Activated naive CD8-positive, alpha-beta T cell treated with anti-CD3 and anti-CD28 coated beads, Interleukin-2, amount 50 U/mL, for 24 hours (primary cell): Measurements from ENCODE around the gene PAFAH1B1.

Experiments used
- ATAC-seq: fragments of 150-1000 bp; cut with Tn5 transposase; one replicate; pipeline ENCODE4 v1.10.0; 2021
- DNase-seq: peaks from one replicate; pipeline ENCODE4 v3.0.0; 2021
- H3K27ac Mint-ChIP-seq: one replicate; pipeline ENCODE4 v1.8.0; 2021; ENCODE audit warnings: mild to moderate bottlenecking, mixed read lengths
- H3K27me3 Mint-ChIP-seq: one replicate; pipeline ENCODE4 v1.8.0; 2021; ENCODE audit warnings: mixed read lengths
- H3K36me3 Mint-ChIP-seq: one replicate; pipeline ENCODE4 v1.8.0; 2021; ENCODE audit warnings: low read depth, mixed read lengths
- H3K4me1 Mint-ChIP-seq: one replicate; pipeline ENCODE4 v1.8.0; 2021; ENCODE audit warnings: mixed read lengths
- H3K4me3 Mint-ChIP-seq: one replicate; pipeline ENCODE4 v1.8.0; 2021; ENCODE audit warnings: mild to moderate bottlenecking, moderate library complexity, mixed read lengths
- H3K9me3 Mint-ChIP-seq: one replicate; pipeline ENCODE4 v1.8.0; 2021; ENCODE audit warnings: mixed read lengths

PAFAH1B1 gene

GRCh38 chr17:2718150-2718938 lies 124.9 kb downstream of the PAFAH1B1 start:
- Mint-ChIP-seq H3K9me3 (no peaks in the 10 kb centered on the region), H3K27ac (no peak overlapping the region), H3K27me3 (peaks cover 8% of the 10 kb centered on the region), H3K4me3 (no peak overlapping the region), H3K36me3 (no peaks in the 10 kb centered on the region), H3K4me1 (peaks cover 12% of the 10 kb centered on the region)
- no peak for DNase-seq
- no peak for ATAC-seq

GRCh38 chr17:2719861-2720260 lies 126.4 kb downstream of the PAFAH1B1 start:
- Mint-ChIP-seq H3K27me3 (peaks cover 12% of the 10 kb centered on the region), H3K4me3 (no peak overlapping the region), H3K9me3 (no peaks in the 10 kb centered on the region), H3K27ac (no peak overlapping the region), H3K4me1 (peaks cover 11% of the 10 kb centered on the region), H3K36me3 (no peaks in the 10 kb centered on the region)
- ATAC-seq = no peak
- no peak for DNase-seq

- H3K9me3 Mint-ChIP-seq = no peaks in the 10 kb centered on the region
- H3K36me3 Mint-ChIP-seq = no peaks in the 10 kb centered on the region
- H3K4me3 Mint-ChIP-seq = no peak overlapping the region
- peaks cover 19% of the 10 kb centered on the region for H3K27me3 Mint-ChIP-seq
- peaks cover 13% of the 10 kb centered on the region for H3K4me1 Mint-ChIP-seq
- H3K27ac Mint-ChIP-seq = no peak overlapping the region
- ATAC-seq = peak; percentile 47
- DNase-seq = no peak
Observed at GRCh38 chr17:2721603-2722002, 128.1 kb downstream of the PAFAH1B1 start.

GRCh38 chr17:2722611-2723010 lies 129.2 kb downstream of the PAFAH1B1 start:
- ATAC-seq = no peak
- H3K36me3 Mint-ChIP-seq = no peaks in the 10 kb centered on the region
- no peaks in the 10 kb centered on the region for H3K9me3 Mint-ChIP-seq
- no peak overlapping the region for H3K4me3 Mint-ChIP-seq
- H3K27ac Mint-ChIP-seq = no peak overlapping the region
- H3K27me3 Mint-ChIP-seq = peaks cover 28% of the 10 kb centered on the region
- no peak for DNase-seq
- peaks cover 13% of the 10 kb centered on the region for H3K4me1 Mint-ChIP-seq

- H3K36me3 Mint-ChIP-seq = no peaks in the 10 kb centered on the region
- no peaks in the 10 kb centered on the region for H3K9me3 Mint-ChIP-seq
- H3K4me3 Mint-ChIP-seq = no peak overlapping the region
- DNase-seq = no peak
- ATAC-seq = no peak
- no peak overlapping the region for H3K27ac Mint-ChIP-seq
- H3K4me1 Mint-ChIP-seq = peaks cover 13% of the 10 kb centered on the region
- H3K27me3 Mint-ChIP-seq = peaks cover 33% of the 10 kb centered on the region
Observed at GRCh38 chr17:2723505-2723996, 130.1 kb downstream of the PAFAH1B1 start.

GRCh38 chr17:2723997-2724783 lies 130.7 kb downstream of the PAFAH1B1 start:
- no peak for DNase-seq
- no peak for ATAC-seq
- Mint-ChIP-seq H3K36me3 (no peaks in the 10 kb centered on the region), H3K9me3 (no peaks in the 10 kb centered on the region), H3K27ac (no peak overlapping the region), H3K27me3 (peaks cover 35% of the 10 kb centered on the region), H3K4me3 (no peak overlapping the region), H3K4me1 (peaks cover 13% of the 10 kb centered on the region)

GRCh38 chr17:2724784-2725164 lies 131.3 kb downstream of the PAFAH1B1 start:
- DNase-seq (peak; percentile 36), ATAC-seq (peak; percentile 70)
- H3K27ac Mint-ChIP-seq = no peak overlapping the region
- peaks cover 13% of the 10 kb centered on the region for H3K4me1 Mint-ChIP-seq
- no peak overlapping the region for H3K4me3 Mint-ChIP-seq
- H3K9me3 Mint-ChIP-seq = no peaks in the 10 kb centered on the region
- no peaks in the 10 kb centered on the region for H3K36me3 Mint-ChIP-seq
- peaks cover 35% of the 10 kb centered on the region for H3K27me3 Mint-ChIP-seq

- no peak overlapping the region for H3K4me3 Mint-ChIP-seq
- H3K9me3 Mint-ChIP-seq = no peaks in the 10 kb centered on the region
- ATAC-seq (no peak), DNase-seq (no peak)
- H3K4me1 Mint-ChIP-seq = no peaks in the 10 kb centered on the region
- peaks cover 22% of the 10 kb centered on the region for H3K27me3 Mint-ChIP-seq
- H3K36me3 Mint-ChIP-seq = no peaks in the 10 kb centered on the region
- no peak overlapping the region for H3K27ac Mint-ChIP-seq
Observed at GRCh38 chr17:2730764-2731353, 137.4 kb downstream of the PAFAH1B1 start.

- Mint-ChIP-seq H3K27ac (no peak overlapping the region), H3K4me1 (no peaks in the 10 kb centered on the region), H3K36me3 (no peaks in the 10 kb centered on the region), H3K27me3 (peaks cover 21% of the 10 kb centered on the region), H3K4me3 (no peak overlapping the region), H3K9me3 (no peaks in the 10 kb centered on the region)
- DNase-seq (no peak), ATAC-seq (no peak)
Observed at GRCh38 chr17:2731807-2732206, 138.4 kb downstream of the PAFAH1B1 start.

GRCh38 chr17:2734939-2735338 lies 141.5 kb downstream of the PAFAH1B1 start:
- ATAC-seq (no peak), DNase-seq (no peak)
- Mint-ChIP-seq H3K4me1 (no peaks in the 10 kb centered on the region), H3K9me3 (no peaks in the 10 kb centered on the region), H3K36me3 (no peaks in the 10 kb centered on the region), H3K4me3 (no peak overlapping the region), H3K27ac (no peak overlapping the region), H3K27me3 (peaks cover 7% of the 10 kb centered on the region)
